ENCODE data around the gene IQCN.

IQCN gene

GRCh38 chr19:18266771-18267686 lies 7.2 kb downstream of the IQCN start:
- no peak for DNase-seq (ENCODE audit: low read depth)

GRCh38 chr19:18265582-18265981 lies 8.7 kb downstream of the IQCN start:
- no peak for DNase-seq (ENCODE audit: low read depth)

GRCh38 chr19:18264971-18265540 lies 9.2 kb downstream of the IQCN start:
- DNase-seq (ENCODE audit: low read depth) = no peak

- DNase-seq (ENCODE audit: low read depth) = no peak
These were observed 10.0 kb downstream of the IQCN start for GRCh38 chr19:18264137-18264854.

- DNase-seq (ENCODE audit: low read depth) = no peak
These were observed 10.7 kb downstream of the IQCN start for GRCh38 chr19:18263324-18264136.

GRCh38 chr19:18262917-18263316 lies 11.3 kb downstream of the IQCN start:
- no peak for DNase-seq (ENCODE audit: low read depth)

- no peak for DNase-seq (ENCODE audit: low read depth)
These were observed 12.1 kb downstream of the IQCN start for GRCh38 chr19:18262144-18262543.

- DNase-seq (ENCODE audit: low read depth) = no peak
These were observed 12.8 kb downstream of the IQCN start for GRCh38 chr19:18261474-18261873.

- DNase-seq (ENCODE audit: low read depth) = no peak
These were observed 14.4 kb downstream of the IQCN start for GRCh38 chr19:18259893-18260292.

- DNase-seq (ENCODE audit: low read depth) = no peak
These were observed 16.5 kb downstream of the IQCN start for GRCh38 chr19:18257503-18258470.

GRCh38 chr19:18254546-18255503 lies 19.4 kb downstream of the IQCN start:
- no peak for DNase-seq (ENCODE audit: low read depth)

- DNase-seq (ENCODE audit: low read depth) = no peak
These were observed 20.5 kb downstream of the IQCN start for GRCh38 chr19:18253716-18254115.

GRCh38 chr19:18253130-18253529 lies 21.1 kb downstream of the IQCN start:
- no peak for DNase-seq (ENCODE audit: low read depth)

- DNase-seq (ENCODE audit: low read depth) = no peak
These were observed 21.9 kb downstream of the IQCN start for GRCh38 chr19:18252370-18252717.

GRCh38 chr19:18251587-18252369 lies 22.5 kb downstream of the IQCN start:
- peak; percentile 49 for DNase-seq (ENCODE audit: low read depth)

- DNase-seq (ENCODE audit: low read depth) = no peak
These were observed 24.4 kb downstream of the IQCN start for GRCh38 chr19:18249834-18250233.

- no peak for DNase-seq (ENCODE audit: low read depth)
These were observed 29.0 kb downstream of the IQCN start for GRCh38 chr19:18245297-18245696.

- no peak for DNase-seq (ENCODE audit: low read depth)
These were observed 34.9 kb downstream of the IQCN start for GRCh38 chr19:18239303-18239702.

- DNase-seq (ENCODE audit: low read depth) = no peak
These were observed 40.1 kb downstream of the IQCN start for GRCh38 chr19:18234194-18234593.

Measured in HS-5 (cell line).